ENCODE results near the gene DLL3. TPM values are rescaled to one million over a fixed set of nuclear protein-coding genes. Genes with fewer than 3 reads are reported as not detected.
A peak's percentile ranks its signal among the peaks of the same experiment; 100 is the strongest.
"Not testable (repeated sequence)": the region's sequence is repeated elsewhere in the genome, so short reads cannot be mapped to it uniquely, and the experiment has no call there.

Gene DLL3
- total RNA-seq, 2 donors from 2014 or later, result 2.0 to 4.3 TPM

DNA sequence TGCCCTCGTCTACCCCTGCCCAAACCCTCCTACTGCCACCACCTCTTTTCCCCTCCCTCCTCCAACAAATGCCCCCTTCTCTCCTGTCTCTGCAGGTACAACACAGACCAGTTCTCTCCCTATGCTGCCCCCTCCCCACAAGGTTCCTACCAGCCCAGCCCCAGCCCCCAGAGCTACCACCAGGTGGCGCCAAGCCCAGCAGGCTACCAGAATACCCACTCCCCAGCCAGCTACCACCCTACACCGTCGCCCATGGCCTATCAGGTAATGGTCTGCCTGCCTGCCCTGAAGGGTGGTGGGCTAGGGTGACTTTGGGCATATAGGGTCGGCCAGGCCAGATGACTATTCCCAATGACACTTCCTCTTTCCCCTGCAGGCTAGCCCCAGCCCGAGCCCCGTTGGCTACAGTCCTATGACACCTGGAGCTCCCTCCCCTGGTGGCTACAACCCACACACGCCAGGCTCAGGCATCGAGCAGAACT lies 24.6 kb upstream of the DLL3 start:
- TF ChIP-seq, protein P1, sequence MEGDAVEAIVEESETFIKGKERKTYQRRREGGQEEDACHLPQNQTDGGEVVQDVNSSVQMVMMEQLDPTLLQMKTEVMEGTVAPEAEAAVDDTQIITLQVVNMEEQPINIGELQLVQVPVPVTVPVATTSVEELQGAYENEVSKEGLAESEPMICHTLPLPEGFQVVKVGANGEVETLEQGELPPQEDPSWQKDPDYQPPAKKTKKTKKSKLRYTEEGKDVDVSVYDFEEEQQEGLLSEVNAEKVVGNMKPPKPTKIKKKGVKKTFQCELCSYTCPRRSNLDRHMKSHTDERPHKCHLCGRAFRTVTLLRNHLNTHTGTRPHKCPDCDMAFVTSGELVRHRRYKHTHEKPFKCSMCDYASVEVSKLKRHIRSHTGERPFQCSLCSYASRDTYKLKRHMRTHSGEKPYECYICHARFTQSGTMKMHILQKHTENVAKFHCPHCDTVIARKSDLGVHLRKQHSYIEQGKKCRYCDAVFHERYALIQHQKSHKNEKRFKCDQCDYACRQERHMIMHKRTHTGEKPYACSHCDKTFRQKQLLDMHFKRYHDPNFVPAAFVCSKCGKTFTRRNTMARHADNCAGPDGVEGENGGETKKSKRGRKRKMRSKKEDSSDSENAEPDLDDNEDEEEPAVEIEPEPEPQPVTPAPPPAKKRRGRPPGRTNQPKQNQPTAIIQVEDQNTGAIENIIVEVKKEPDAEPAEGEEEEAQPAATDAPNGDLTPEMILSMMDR (conservative IDR thresholded peaks at IDR 0.05), result peak; percentile 94
- peaks cover 68% of the 10 kb centered on the region for H3K36me3 ChIP-seq (ENCODE audit: control insufficient read depth, insufficient read depth, low read length)
- H3K9me3 ChIP-seq (ENCODE audit: control insufficient read depth, low read length), result no peaks in the 10 kb centered on the region
- no peaks in the 10 kb centered on the region for H3K27me3 ChIP-seq (ENCODE audit: control insufficient read depth, insufficient read depth, low read length, poor library complexity, severe bottlenecking)
- H3K4me3 ChIP-seq (ENCODE audit: low read length), result no peak overlapping the region
- Mint-ChIP-seq H3K36me3 (ENCODE audit: low read depth) (peaks cover 64% of the 10 kb centered on the region), H3K4me3 (no peak overlapping the region), H3K27ac (peak overlapping the region; percentile 61), H3K27me3 (ENCODE audit: insufficient read depth) (no peaks in the 10 kb centered on the region), H3K9me3 (no peaks in the 10 kb centered on the region), H3K4me1 (no peaks in the 10 kb centered on the region)
- H3K4me1 ChIP-seq (ENCODE audit: control insufficient read depth, insufficient read depth, low read length), result no peaks in the 10 kb centered on the region
- peak; percentile 96 for DNase-seq
- 68 to 76% methylated on average over 7 to 9 of the region's 9 CpGs for WGBS, 2 experiments (ENCODE audit: insufficient coverage in 1 of 2, insufficient read length in 1 of 2)
- H3K27ac ChIP-seq (ENCODE audit: low read depth, low read length), result no peak overlapping the region
- H3K9ac ChIP-seq (ENCODE audit: extremely low read depth, low read length, poor library complexity, severe bottlenecking), result no peak overlapping the region

DNA sequence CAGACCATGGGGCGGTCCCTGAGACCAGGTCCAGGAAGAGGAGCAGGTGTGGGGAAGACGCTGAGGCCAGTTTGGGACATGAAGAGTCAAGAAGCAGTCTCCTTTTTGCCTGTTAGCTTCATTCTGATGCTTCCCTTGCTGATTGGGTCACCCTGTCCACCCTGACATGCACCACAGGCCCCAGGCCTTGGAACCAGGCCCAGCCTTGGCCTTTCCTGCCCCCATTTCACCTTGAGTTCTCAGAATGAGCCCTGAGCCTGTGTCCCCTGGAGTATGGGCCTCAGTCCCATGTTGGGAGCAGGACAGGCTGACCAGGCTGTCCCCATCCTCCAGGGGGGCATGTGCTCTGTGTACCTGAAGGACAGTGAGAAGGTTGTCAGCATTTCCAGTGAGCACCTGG lies 23.0 kb upstream of the DLL3 start:
- TF ChIP-seq, protein P1 (conservative IDR thresholded peaks at IDR 0.05), result no peak
- Mint-ChIP-seq H3K4me1 (peaks cover 11% of the 10 kb centered on the region), H3K27me3 (ENCODE audit: insufficient read depth) (no peaks in the 10 kb centered on the region), H3K27ac (no peak overlapping the region), H3K9me3 (no peaks in the 10 kb centered on the region), H3K36me3 (ENCODE audit: low read depth) (peaks cover 48% of the 10 kb centered on the region), H3K4me3 (no peak overlapping the region)
- no peak for DNase-seq
- WGBS, 2 experiments (ENCODE audit: insufficient coverage in 1 of 2, insufficient read length in 1 of 2), result 100% methylated on average over 2 of the region's 2 CpGs
- H3K9me3 ChIP-seq (ENCODE audit: control insufficient read depth, low read length), result no peaks in the 10 kb centered on the region
- H3K27ac ChIP-seq (ENCODE audit: low read depth, low read length), result no peak overlapping the region
- no peaks in the 10 kb centered on the region for H3K27me3 ChIP-seq (ENCODE audit: control insufficient read depth, insufficient read depth, low read length, poor library complexity, severe bottlenecking)
- no peak overlapping the region for H3K4me3 ChIP-seq (ENCODE audit: low read length)
- H3K4me1 ChIP-seq (ENCODE audit: control insufficient read depth, insufficient read depth, low read length), result no peaks in the 10 kb centered on the region
- H3K36me3 ChIP-seq (ENCODE audit: control insufficient read depth, insufficient read depth, low read length), result peaks cover 53% of the 10 kb centered on the region
- no peak overlapping the region for H3K9ac ChIP-seq (ENCODE audit: extremely low read depth, low read length, poor library complexity, severe bottlenecking)

DNA sequence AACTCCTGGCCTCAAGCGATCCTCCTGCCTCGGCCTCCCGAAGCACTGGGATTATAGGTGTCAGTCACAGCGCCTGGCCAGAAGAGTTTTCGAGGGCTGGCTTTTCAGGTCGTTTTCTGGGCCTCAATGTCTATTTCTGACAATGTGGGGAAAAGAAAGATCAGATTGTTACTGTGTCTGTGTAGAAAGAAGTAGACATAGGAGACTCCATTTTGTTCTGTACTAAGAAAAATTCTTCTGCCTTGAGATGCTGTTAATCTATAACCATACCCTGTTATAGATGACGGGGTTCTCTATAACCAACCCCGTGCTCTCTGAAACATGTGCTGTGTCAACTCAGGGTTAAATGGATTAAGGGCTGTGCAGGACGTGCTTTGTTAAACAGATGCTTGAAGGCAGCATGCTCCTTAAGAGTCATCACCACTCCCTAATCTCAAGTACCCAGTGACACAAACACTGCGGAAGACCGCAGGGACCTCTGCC lies 19.4 kb upstream of the DLL3 start:
- H3K4me1 Mint-ChIP-seq, result peaks cover 20% of the 10 kb centered on the region
- H3K27me3 Mint-ChIP-seq (ENCODE audit: insufficient read depth); H3K27me3 ChIP-seq (ENCODE audit: control insufficient read depth, insufficient read depth, low read length, poor library complexity, severe bottlenecking); H3K4me1 ChIP-seq (ENCODE audit: control insufficient read depth, insufficient read depth, low read length); DNase-seq; H3K27ac ChIP-seq (ENCODE audit: low read depth, low read length); H3K9ac ChIP-seq (ENCODE audit: extremely low read depth, low read length, poor library complexity, severe bottlenecking); H3K9me3 Mint-ChIP-seq; H3K4me3 ChIP-seq (ENCODE audit: low read length); H3K9me3 ChIP-seq (ENCODE audit: control insufficient read depth, low read length): not testable (repeated sequence)
- WGBS, 2 experiments (ENCODE audit: insufficient coverage in 1 of 2, insufficient read length in 1 of 2), result 83 to 92% methylated on average over 6 to 11 of the region's 11 CpGs
- H3K36me3 Mint-ChIP-seq (ENCODE audit: low read depth), result peaks cover 41% of the 10 kb centered on the region
- peaks cover 41% of the 10 kb centered on the region for H3K36me3 ChIP-seq (ENCODE audit: control insufficient read depth, insufficient read depth, low read length)
- H3K27ac Mint-ChIP-seq, result peak overlapping the region; percentile 96
- H3K4me3 Mint-ChIP-seq, result peak overlapping the region; percentile 89

DNA sequence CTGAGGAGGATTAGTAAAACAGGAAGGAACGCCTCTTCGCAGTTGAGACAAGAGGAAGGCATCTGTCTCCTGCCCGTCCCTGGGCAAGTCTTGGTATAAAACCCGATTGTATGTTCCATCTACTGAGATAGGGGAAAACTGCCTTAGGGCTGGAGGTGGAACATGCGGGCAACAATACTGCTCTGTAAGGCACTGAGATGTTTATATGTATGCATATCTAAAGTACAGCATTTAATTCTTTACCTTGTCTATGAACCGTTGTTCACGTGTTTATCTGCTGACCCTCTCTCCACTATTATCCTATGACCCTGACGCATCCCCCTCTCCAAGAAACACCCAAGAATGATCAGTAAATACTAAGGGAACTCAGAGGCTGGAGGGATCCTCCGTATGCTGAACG lies 18.8 kb upstream of the DLL3 start:
- Mint-ChIP-seq H3K27me3 (ENCODE audit: insufficient read depth) (no peaks in the 10 kb centered on the region), H3K4me3 (peak overlapping the region; percentile 89), H3K36me3 (ENCODE audit: low read depth) (peaks cover 39% of the 10 kb centered on the region), H3K27ac (peak overlapping the region; percentile 96), H3K9me3 (no peaks in the 10 kb centered on the region), H3K4me1 (peaks cover 20% of the 10 kb centered on the region)
- peak overlapping the region; percentile 69 for H3K4me3 ChIP-seq (ENCODE audit: low read length)
- WGBS, 2 experiments (ENCODE audit: insufficient coverage in 1 of 2, insufficient read length in 1 of 2), result 74 to 95% methylated on average over 10 of the region's 10 CpGs
- no peaks in the 10 kb centered on the region for H3K4me1 ChIP-seq (ENCODE audit: control insufficient read depth, insufficient read depth, low read length)
- no peak for DNase-seq
- no peaks in the 10 kb centered on the region for H3K9me3 ChIP-seq (ENCODE audit: control insufficient read depth, low read length)
- H3K36me3 ChIP-seq (ENCODE audit: control insufficient read depth, insufficient read depth, low read length), result peaks cover 40% of the 10 kb centered on the region
- H3K27ac ChIP-seq (ENCODE audit: low read depth, low read length), result no peak overlapping the region
- peak overlapping the region; percentile 98 for H3K9ac ChIP-seq (ENCODE audit: extremely low read depth, low read length, poor library complexity, severe bottlenecking)
- TF ChIP-seq, protein P1 (conservative IDR thresholded peaks at IDR 0.05), result no peak
- no peaks in the 10 kb centered on the region for H3K27me3 ChIP-seq (ENCODE audit: control insufficient read depth, insufficient read depth, low read length, poor library complexity, severe bottlenecking)
